Measurements from ENCODE around the gene DNAJC24.

DNA sequence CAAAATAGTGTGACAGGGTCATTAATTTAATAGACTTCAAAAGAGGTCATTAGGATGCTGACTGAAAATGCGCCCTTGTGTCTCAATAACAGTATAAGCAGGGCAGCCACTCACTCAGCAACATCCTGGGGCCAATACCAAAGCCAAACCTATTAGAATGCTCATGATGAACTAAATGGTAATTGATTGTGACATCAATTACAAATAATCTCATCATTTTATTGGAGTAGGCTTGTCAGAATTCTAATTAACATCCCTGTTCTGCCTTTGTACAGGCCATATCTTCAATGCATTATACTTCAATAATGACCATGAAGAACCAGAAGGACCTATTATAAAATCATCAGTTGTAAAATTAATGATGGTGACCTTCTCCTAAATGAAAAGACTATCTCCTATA lies 64.2 kb downstream of the DNAJC24 start:
- TF ChIP-seq, protein P1, sequence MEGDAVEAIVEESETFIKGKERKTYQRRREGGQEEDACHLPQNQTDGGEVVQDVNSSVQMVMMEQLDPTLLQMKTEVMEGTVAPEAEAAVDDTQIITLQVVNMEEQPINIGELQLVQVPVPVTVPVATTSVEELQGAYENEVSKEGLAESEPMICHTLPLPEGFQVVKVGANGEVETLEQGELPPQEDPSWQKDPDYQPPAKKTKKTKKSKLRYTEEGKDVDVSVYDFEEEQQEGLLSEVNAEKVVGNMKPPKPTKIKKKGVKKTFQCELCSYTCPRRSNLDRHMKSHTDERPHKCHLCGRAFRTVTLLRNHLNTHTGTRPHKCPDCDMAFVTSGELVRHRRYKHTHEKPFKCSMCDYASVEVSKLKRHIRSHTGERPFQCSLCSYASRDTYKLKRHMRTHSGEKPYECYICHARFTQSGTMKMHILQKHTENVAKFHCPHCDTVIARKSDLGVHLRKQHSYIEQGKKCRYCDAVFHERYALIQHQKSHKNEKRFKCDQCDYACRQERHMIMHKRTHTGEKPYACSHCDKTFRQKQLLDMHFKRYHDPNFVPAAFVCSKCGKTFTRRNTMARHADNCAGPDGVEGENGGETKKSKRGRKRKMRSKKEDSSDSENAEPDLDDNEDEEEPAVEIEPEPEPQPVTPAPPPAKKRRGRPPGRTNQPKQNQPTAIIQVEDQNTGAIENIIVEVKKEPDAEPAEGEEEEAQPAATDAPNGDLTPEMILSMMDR (conservative IDR thresholded peaks at IDR 0.05; ENCODE audit: low read depth, low read length) = no peak
- TF ChIP-seq POLR2A (IDR thresholded peaks at IDR 0.05; ENCODE audit: low read depth, low read length) = no peak
- no peak for TF ChIP-seq SMC3 (IDR thresholded peaks at IDR 0.05; ENCODE audit: low read depth, low read length)
- TF ChIP-seq, protein P2, sequence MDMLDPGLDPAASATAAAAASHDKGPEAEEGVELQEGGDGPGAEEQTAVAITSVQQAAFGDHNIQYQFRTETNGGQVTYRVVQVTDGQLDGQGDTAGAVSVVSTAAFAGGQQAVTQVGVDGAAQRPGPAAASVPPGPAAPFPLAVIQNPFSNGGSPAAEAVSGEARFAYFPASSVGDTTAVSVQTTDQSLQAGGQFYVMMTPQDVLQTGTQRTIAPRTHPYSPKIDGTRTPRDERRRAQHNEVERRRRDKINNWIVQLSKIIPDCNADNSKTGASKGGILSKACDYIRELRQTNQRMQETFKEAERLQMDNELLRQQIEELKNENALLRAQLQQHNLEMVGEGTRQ (IDR thresholded peaks at IDR 0.05; ENCODE audit: low read depth, low read length) = no peak
- no peak for TF ChIP-seq FOS (IDR thresholded peaks at IDR 0.05; ENCODE audit: low read depth, low read length)

Data from IMR-90 (cell line).